Fibroblast of the aortic adventitia (primary cell): ENCODE results near the gene KIAA1328. TPM values are rescaled to one million over a fixed set of nuclear protein-coding genes. Genes with fewer than 3 reads are reported as not detected.

Source experiments
- DNase-seq: peaks from one replicate; pipeline ENCODE4 v3.0.0-alpha.2; 2010; ENCODE audit warnings: low read depth
- H3K4me3 ChIP-seq: 2 replicates; pipeline ENCODE4 v1.5.1; 2011; ENCODE audit warnings: low read depth, mild to moderate bottlenecking, control low read depth, low read length, moderate library complexity
- CTCF ChIP-seq: IDR thresholded peaks from 2 replicates; pipeline ENCODE4 v1.5.1; 2011; ENCODE audit warnings: mild to moderate bottlenecking, low read length, control low read depth, inconsistent platforms; ENCODE audit not compliant: insufficient read depth
- total RNA-seq: library from RNA; depleted of rRNA; stranded (reverse); fragments of >200 nt; gene quantifications from 2 replicates; pipeline ENCODE4 v1.2.3, GENCODE V29; 2012; ENCODE audit warnings: low replicate concordance

The KIAA1328 gene
- total RNA-seq, 1 donor = 13.6 TPM

GRCh38 chr18:36849288-36850006, 20.5 kb downstream of the KIAA1328 start:
- H3K4me3 ChIP-seq = no peak overlapping the region
- TF ChIP-seq CTCF = no peak
- DNase-seq = peak; percentile 80

- peak; percentile 90 for DNase-seq
- TF ChIP-seq CTCF = no peak
- no peak overlapping the region for H3K4me3 ChIP-seq
Measured at GRCh38 chr18:36850527-36851201, 21.7 kb downstream of the KIAA1328 start.

GRCh38 chr18:36851202-36851590, 22.3 kb downstream of the KIAA1328 start:
- no peak for DNase-seq
- no peak for TF ChIP-seq CTCF
- no peak overlapping the region for H3K4me3 ChIP-seq

GRCh38 chr18:36856815-36857214, 27.9 kb downstream of the KIAA1328 start:
- no peak for DNase-seq
- no peak for TF ChIP-seq CTCF
- no peak overlapping the region for H3K4me3 ChIP-seq

- no peak for TF ChIP-seq CTCF
- no peak for DNase-seq
- no peak overlapping the region for H3K4me3 ChIP-seq
Measured at GRCh38 chr18:36862182-36862581, 33.3 kb downstream of the KIAA1328 start.

- no peak overlapping the region for H3K4me3 ChIP-seq
- TF ChIP-seq CTCF = no peak
- DNase-seq = no peak
Measured at GRCh38 chr18:36867056-36867455, 38.1 kb downstream of the KIAA1328 start.
